SK-N-SH (cell line): ENCODE data around the gene P3H2. TPM values are rescaled to one million over a fixed set of nuclear protein-coding genes. Genes with fewer than 3 reads are reported as not detected.

Experiments used
- CTCF ChIA-PET: fragments of 300-600, 350-600 bp; formaldehyde crosslinking; extraction: SDS; loops from one replicate; lab custom pipeline; 2021; lab: Yijun Ruan, JAX
- POLR2A ChIA-PET: fragments of 350-600 bp; sonication (Branson Sonifier 250); formaldehyde crosslinking; extraction: SDS; loops from one replicate; lab custom pipeline; 2020; ENCODE audit warnings: antibody characterized with exemption, inconsistent platforms; lab: Yijun Ruan, JAX
- DNase-seq: peaks from one replicate; pipeline ENCODE4 v3.0.0; 2012
- H2AFZ ChIP-seq: fragments of 200-600 bp; sonication (generic); 2 replicates; pipeline ENCODE4 v1.8.1; 2016; ENCODE audit warnings: antibody characterized with exemption, mild to moderate bottlenecking, low read depth
- H3F3A ChIP-seq: fragments of 200-600 bp; sonication (generic); replicated peaks from 2 replicates; pipeline ENCODE3; 2016; ENCODE audit warnings: antibody characterized with exemption, mild to moderate bottlenecking; ENCODE audit not compliant: insufficient read depth
- H3K27ac ChIP-seq, 2 experiments: fragments of 200-500 bp in 1 of 2; fragments of 200-600 bp in 1 of 2; sonication (Bioruptor generic) in 1 of 2; sonication (generic), shearing (Covaris generic) in 1 of 2; 2 replicates each; pipeline versions ENCODE4 v1.5.1 to v1.6.1; 2014 to 2016; ENCODE audit warnings: low read depth in 2 of 2, inconsistent platforms in 1 of 2, low read length in 1 of 2, mild to moderate bottlenecking in 1 of 2, mixed read lengths in 1 of 2
- H3K27me3 ChIP-seq: fragments of 200-600 bp; sonication (generic), shearing (Covaris generic); 2 replicates; pipeline ENCODE4 v1.6.1; 2016; ENCODE audit warnings: mixed run types; ENCODE audit not compliant: insufficient read depth
- H3K36me3 ChIP-seq, 2 experiments: fragments of 200-500 bp in 1 of 2; fragments of 200-600 bp in 1 of 2; sonication (Bioruptor generic) in 1 of 2; sonication (generic) in 1 of 2; replicated peaks in 1 of 2; 2 replicates each; pipeline versions ENCODE3 to v1.5.1; 2014 to 2016; ENCODE audit warnings: low read length in 1 of 2, mild to moderate bottlenecking in 1 of 2; ENCODE audit not compliant: insufficient read depth in 2 of 2, control insufficient read depth in 1 of 2
- H3K4me1 ChIP-seq, 2 experiments: fragments of 200-500 bp in 1 of 2; fragments of 200-600 bp in 1 of 2; sonication (Bioruptor generic) in 1 of 2; sonication (generic), shearing (Covaris generic) in 1 of 2; 2 replicates each; pipeline versions ENCODE4 v1.5.1 to v1.6.1; 2014 to 2016; ENCODE audit warnings: low read depth in 1 of 2, low read length in 1 of 2, mixed run types in 1 of 2; ENCODE audit not compliant: insufficient read depth in 2 of 2, control insufficient read depth in 1 of 2
- H3K4me2 ChIP-seq: fragments of 200-600 bp; sonication (generic), shearing (Covaris generic); 2 replicates; pipeline ENCODE4 v1.6.1; 2017; ENCODE audit warnings: mixed run types
- H3K4me3 ChIP-seq, 2 experiments: fragments of 200-500 bp in 1 of 2; fragments of 200-600 bp in 1 of 2; sonication (Bioruptor generic) in 1 of 2; sonication (generic), shearing (Covaris generic) in 1 of 2; 2 replicates each; pipeline versions ENCODE4 v1.5.1 to v1.8.1; 2014 to 2016; ENCODE audit warnings: low read depth in 2 of 2, inconsistent platforms in 1 of 2, low read length in 1 of 2, mild to moderate bottlenecking in 1 of 2, mixed read lengths in 1 of 2, moderate library complexity in 1 of 2
- H3K79me2 ChIP-seq: fragments of 200-600 bp; sonication (generic); 2 replicates; pipeline ENCODE4 v1.8.1; 2017; ENCODE audit warnings: mild to moderate bottlenecking; ENCODE audit not compliant: insufficient read depth
- H3K9ac ChIP-seq: fragments of 200-600 bp; sonication (generic); 2 replicates; pipeline ENCODE4 v1.6.1; 2017; ENCODE audit warnings: mixed run types
- H3K9me2 ChIP-seq: fragments of 200-600 bp; sonication (generic); 2 replicates; pipeline ENCODE4 v1.6.1; 2017; ENCODE audit warnings: mixed run types
- H3K9me3 ChIP-seq: fragments of 200-600 bp; sonication (generic); 2 replicates; pipeline ENCODE4 v1.6.1; 2017; ENCODE audit warnings: mixed run types, mild to moderate bottlenecking, moderate library complexity
- H4K20me1 ChIP-seq: fragments of 200-600 bp; sonication (generic); 2 replicates; pipeline ENCODE4 v1.6.1; 2017; ENCODE audit warnings: mild to moderate bottlenecking, mixed run types; ENCODE audit not compliant: insufficient read depth
- ELF1 ChIP-seq: IDR thresholded peaks from 2 replicates; pipeline ENCODE4 v1.4.0; 2012
- EZH2phosphoT487 ChIP-seq: fragments of 200-600 bp; sonication (generic); IDR thresholded peaks from 2 replicates; pipeline ENCODE4 v1.6.1; 2017; ENCODE audit warnings: low read depth, mixed run types, mild to moderate bottlenecking, antibody characterized with exemption, moderate library complexity, borderline replicate concordance
- FOSL2 ChIP-seq: IDR thresholded peaks from 2 replicates; pipeline ENCODE4 v1.4.0; 2012; ENCODE audit warnings: low read depth, mild to moderate bottlenecking, moderate library complexity, borderline replicate concordance
- GABPA ChIP-seq: IDR thresholded peaks from 2 replicates; pipeline ENCODE4 v1.4.0; 2012; ENCODE audit warnings: low read depth, mild to moderate bottlenecking
- JUND ChIP-seq: IDR thresholded peaks from 2 replicates; pipeline ENCODE4 v1.4.0; 2012
- MEF2A ChIP-seq: IDR thresholded peaks from 2 replicates; pipeline ENCODE4 v1.4.0; 2012; ENCODE audit warnings: low read depth, borderline replicate concordance
- NFIC ChIP-seq: IDR thresholded peaks from 2 replicates; pipeline ENCODE4 v1.4.0; 2012; ENCODE audit warnings: borderline replicate concordance
- PBX3 ChIP-seq: IDR thresholded peaks from 2 replicates; pipeline ENCODE4; 2012
- RCOR1 ChIP-seq: fragments of 150-350 bp; IDR thresholded peaks from 2 replicates; pipeline ENCODE4 v1.6.1; 2017; ENCODE audit warnings: antibody characterized with exemption, low read length
- RFX5 ChIP-seq: IDR thresholded peaks from 2 replicates; pipeline ENCODE4 v1.6.1; 2012; ENCODE audit warnings: mild to moderate bottlenecking, improper control_type of control experiment, low read length
- TCF12 ChIP-seq: IDR thresholded peaks from 2 replicates; pipeline ENCODE4 v1.4.0; 2012
- TEAD4 ChIP-seq: IDR thresholded peaks from 2 replicates; pipeline ENCODE4 v1.4.0; 2012; ENCODE audit warnings: mild to moderate bottlenecking, borderline replicate concordance; ENCODE audit not compliant: insufficient read depth
- USF2 ChIP-seq: fragments of 150-350 bp; IDR thresholded peaks from 2 replicates; pipeline ENCODE4 v1.6.1; 2017; ENCODE audit warnings: antibody characterized with exemption, low read length, low read depth, borderline replicate concordance
- WGBS: methylation state at CpG from one replicate; pipeline ENCODE4 v1.1.6; 2017; ENCODE audit warnings: low lambda C conversion rate; 5-methylcytosine and 5-hydroxymethylcytosine counted together
- polyA plus RNA-seq, 3 experiments: library from polyadenylated mRNA; depleted of rRNA; stranded (reverse); fragments of >200 nt; gene quantifications; 2 replicates each; pipeline ENCODE4 v1.2.3, GENCODE V29; 2012
- TF ChIP-seq, protein P1 (sequence below): IDR thresholded peaks from 2 replicates; pipeline ENCODE4 v1.4.0; 2012; ENCODE audit warnings: low read depth, borderline replicate concordance

The P3H2 gene
- polyA plus RNA-seq, 1 of the 3 experiments (the other 2 are of a cell fraction), result 2.8 TPM

- POLR2A ChIA-PET, result interaction anchor here (0.7 kb wide), 1 partner anchor 1211 kb away, joined by 3 read pairs; no protein-coding TSS in a partner anchor
- H3K4me3 ChIP-seq, result peak overlapping the region; percentile 31 to 39; a peak in 3 of 4 replicates
- CTCF ChIA-PET, result interaction anchor here (0.7 to 1.6 kb wide), 4 partner anchors 9 to 140 kb away, joined by 3 to 4 read pairs (median 4); no protein-coding TSS in a partner anchor
These were observed 71.7 kb downstream of the P3H2 start for GRCh38 chr3:190048932-190049441.

GRCh38 chr3:190044974-190045373 lies 75.7 kb downstream of the P3H2 start:
- DNase-seq, result no peak
- Histone ChIP-seq H4K20me1 (no peaks in the 10 kb centered on the region), H3F3A (peaks cover 16% of the 10 kb centered on the region), H2AFZ (no peak overlapping the region), H3K4me2 (no peak overlapping the region), H3K4me1 (peaks cover 0 to 12% of the 10 kb centered on the region in 2 experiments; a peak in 3 of 4 replicates), H3K9me2 (no peaks in the 10 kb centered on the region), H3K27me3 (0 out of 2 replicates have a peak, but pooled peaks cover 5% of the 10 kb centered on the region), H3K27ac (no peak overlapping the region), H3K9me3 (no peaks in the 10 kb centered on the region), H3K4me3 (no peak overlapping the region), H3K36me3 (no peaks in the 10 kb centered on the region), H3K79me2 (no peaks in the 10 kb centered on the region), H3K9ac (no peak overlapping the region)
- TF ChIP-seq USF2, result no peak
- no peak for TF ChIP-seq PBX3
- no peak for TF ChIP-seq TCF12
- CTCF ChIA-PET, result interaction anchor here (0.5 to 1.1 kb wide), 2 partner anchors 76 to 165 kb away, joined by 3 read pairs; partner anchors contain the start of gene P3H2
- POLR2A ChIA-PET, result no interaction called here
- 41% methylated on average over 2 of the region's 2 CpGs for WGBS

More at GRCh38 chr3:190048932-190049441, 71.7 kb downstream of the P3H2 start:
- peak; percentile 17 for DNase-seq
- Histone ChIP-seq H3K36me3 (no peaks in the 10 kb centered on the region), H3K4me2 (peak overlapping the region; percentile 56), H3K4me1 (peaks cover 0 to 6% of the 10 kb centered on the region in 2 experiments; a peak in 3 of 4 replicates), H3K9me3 (no peaks in the 10 kb centered on the region), H3K27ac (peak overlapping the region; percentile 47 to 50), H3F3A (peaks cover 19% of the 10 kb centered on the region), H3K79me2 (no peaks in the 10 kb centered on the region), H3K27me3 (0 out of 2 replicates have a peak, but pooled peaks cover 5% of the 10 kb centered on the region), H2AFZ (peak overlapping the region; percentile 16; the same call in 1 of the 2 replicates), H4K20me1 (no peaks in the 10 kb centered on the region), H3K9ac (peak overlapping the region; percentile 27; the same call in 1 of the 2 replicates), H3K9me2 (no peaks in the 10 kb centered on the region)
- TF ChIP-seq FOSL2 (peak; percentile 36; the same call in 1 of the 2 replicates), RFX5 (no peak), TEAD4 (no peak), PBX3 (no peak; the same call in 1 of the 2 replicates), ELF1 (no peak), EZH2phosphoT487 (no peak), JUND (peak; percentile 3; the same call in 1 of the 2 replicates), NFIC (peak; percentile 57), TCF12 (peak; percentile 70), MEF2A (no peak), GABPA (no peak), RCOR1 (peak; percentile 21; the same call in 1 of the 2 replicates)
- TF ChIP-seq, protein P1, sequence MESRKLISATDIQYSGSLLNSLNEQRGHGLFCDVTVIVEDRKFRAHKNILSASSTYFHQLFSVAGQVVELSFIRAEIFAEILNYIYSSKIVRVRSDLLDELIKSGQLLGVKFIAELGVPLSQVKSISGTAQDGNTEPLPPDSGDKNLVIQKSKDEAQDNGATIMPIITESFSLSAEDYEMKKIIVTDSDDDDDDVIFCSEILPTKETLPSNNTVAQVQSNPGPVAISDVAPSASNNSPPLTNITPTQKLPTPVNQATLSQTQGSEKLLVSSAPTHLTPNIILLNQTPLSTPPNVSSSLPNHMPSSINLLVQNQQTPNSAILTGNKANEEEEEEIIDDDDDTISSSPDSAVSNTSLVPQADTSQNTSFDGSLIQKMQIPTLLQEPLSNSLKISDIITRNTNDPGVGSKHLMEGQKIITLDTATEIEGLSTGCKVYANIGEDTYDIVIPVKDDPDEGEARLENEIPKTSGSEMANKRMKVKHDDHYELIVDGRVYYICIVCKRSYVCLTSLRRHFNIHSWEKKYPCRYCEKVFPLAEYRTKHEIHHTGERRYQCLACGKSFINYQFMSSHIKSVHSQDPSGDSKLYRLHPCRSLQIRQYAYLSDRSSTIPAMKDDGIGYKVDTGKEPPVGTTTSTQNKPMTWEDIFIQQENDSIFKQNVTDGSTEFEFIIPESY, result no peak
- under 1% methylated on average over 9 of the region's 9 CpGs for WGBS
